Liver (tissue), 3 donors: ENCODE measurements around the gene DIDO1.

ENCODE experiments used
- JUND ChIP-seq, 2 donors: IDR thresholded peaks; 2 replicates each; pipeline ENCODE4 v1.6.1; 2016; ENCODE audit warnings: antibody characterized with exemption in 2 of 2
- RXRA ChIP-seq, 2 donors: IDR thresholded peaks; 2 replicates each; pipeline ENCODE4 v1.6.1; 2017 to 2018; ENCODE audit warnings: antibody characterized with exemption in 2 of 2, mild to moderate bottlenecking in 1 of 2
- SP1 ChIP-seq: IDR thresholded peaks from 2 replicates; pipeline ENCODE4 v1.6.1; 2018; ENCODE audit warnings: antibody characterized with exemption, mild to moderate bottlenecking
- TAF1 ChIP-seq: conservative IDR thresholded peaks from 2 replicates; pipeline ENCODE4 v1.6.1; 2016; ENCODE audit warnings: antibody characterized with exemption, mild to moderate bottlenecking
- YY1 ChIP-seq: IDR thresholded peaks from 2 replicates; pipeline ENCODE4 v1.6.1; 2016; ENCODE audit warnings: antibody characterized with exemption, mild to moderate bottlenecking
- TF ChIP-seq, protein P1 (sequence below): fragments of 150-350 bp; IDR thresholded peaks from 2 replicates; pipeline ENCODE4 v1.5.1; 2017; ENCODE audit warnings: improper control_type of control experiment, low read depth, low read length; ENCODE audit not compliant: missing input control
- TF ChIP-seq, protein P2 (sequence below): IDR thresholded peaks from 2 replicates; pipeline ENCODE4 v1.6.1; 2016; ENCODE audit warnings: antibody characterized with exemption
- donor health status: healthy.
- donor health status: healthy.

DNA sequence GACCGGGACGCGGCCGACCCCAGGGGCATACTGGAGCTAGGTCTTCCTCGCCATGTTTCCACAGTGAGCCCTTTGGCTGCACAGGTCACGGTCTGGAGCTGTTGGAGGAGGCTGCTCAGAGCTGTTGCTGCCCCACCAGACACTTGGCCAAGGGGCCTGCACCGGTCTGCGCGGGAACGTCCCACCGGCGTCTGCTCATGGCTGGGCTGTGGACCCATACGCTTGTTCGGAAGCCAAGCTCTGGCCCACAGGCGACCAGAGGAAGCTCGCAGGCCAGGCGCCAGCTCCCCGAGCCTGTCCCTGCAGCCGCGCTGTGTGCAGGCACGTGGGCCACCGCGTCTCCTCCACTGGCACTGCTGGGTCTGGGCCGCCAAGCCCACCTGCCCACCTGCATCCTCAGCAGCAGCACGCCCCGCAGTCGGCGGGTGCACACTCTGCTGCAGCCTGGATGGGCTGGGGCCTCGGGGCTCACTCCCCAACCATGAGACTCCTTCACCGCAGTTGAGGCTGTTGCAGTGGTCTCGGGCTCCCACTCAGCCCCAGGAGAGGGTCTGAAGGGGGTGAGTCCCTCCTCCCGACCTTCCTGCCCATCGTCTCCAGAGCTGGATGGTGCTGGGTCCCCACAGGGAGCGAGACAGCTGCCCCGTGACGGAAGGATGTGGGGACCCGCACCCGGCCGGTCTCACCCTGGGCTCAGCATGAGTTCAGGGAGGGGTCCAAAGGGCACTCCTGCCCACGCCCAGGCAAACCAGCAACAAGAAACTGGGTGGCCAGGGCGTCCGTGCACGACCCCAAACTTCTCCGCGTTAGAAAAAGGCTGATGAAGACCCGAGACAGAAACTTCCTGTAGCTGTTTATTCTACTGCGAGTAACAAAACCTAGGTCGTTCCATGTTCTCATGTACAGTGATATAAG lies 49.1 kb downstream of the DIDO1 start:
- TF ChIP-seq, protein P1, sequence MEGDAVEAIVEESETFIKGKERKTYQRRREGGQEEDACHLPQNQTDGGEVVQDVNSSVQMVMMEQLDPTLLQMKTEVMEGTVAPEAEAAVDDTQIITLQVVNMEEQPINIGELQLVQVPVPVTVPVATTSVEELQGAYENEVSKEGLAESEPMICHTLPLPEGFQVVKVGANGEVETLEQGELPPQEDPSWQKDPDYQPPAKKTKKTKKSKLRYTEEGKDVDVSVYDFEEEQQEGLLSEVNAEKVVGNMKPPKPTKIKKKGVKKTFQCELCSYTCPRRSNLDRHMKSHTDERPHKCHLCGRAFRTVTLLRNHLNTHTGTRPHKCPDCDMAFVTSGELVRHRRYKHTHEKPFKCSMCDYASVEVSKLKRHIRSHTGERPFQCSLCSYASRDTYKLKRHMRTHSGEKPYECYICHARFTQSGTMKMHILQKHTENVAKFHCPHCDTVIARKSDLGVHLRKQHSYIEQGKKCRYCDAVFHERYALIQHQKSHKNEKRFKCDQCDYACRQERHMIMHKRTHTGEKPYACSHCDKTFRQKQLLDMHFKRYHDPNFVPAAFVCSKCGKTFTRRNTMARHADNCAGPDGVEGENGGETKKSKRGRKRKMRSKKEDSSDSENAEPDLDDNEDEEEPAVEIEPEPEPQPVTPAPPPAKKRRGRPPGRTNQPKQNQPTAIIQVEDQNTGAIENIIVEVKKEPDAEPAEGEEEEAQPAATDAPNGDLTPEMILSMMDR, result no peak
- no peak for TF ChIP-seq RXRA (IDR thresholded peaks at IDR 0.05)
- no peak for TF ChIP-seq YY1
- TF ChIP-seq, protein P2, sequence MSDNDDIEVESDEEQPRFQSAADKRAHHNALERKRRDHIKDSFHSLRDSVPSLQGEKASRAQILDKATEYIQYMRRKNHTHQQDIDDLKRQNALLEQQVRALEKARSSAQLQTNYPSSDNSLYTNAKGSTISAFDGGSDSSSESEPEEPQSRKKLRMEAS, result no peak
- no peak for TF ChIP-seq TAF1
- TF ChIP-seq SP1, result no peak
- no peak for TF ChIP-seq JUND (IDR thresholded peaks at IDR 0.05)
